Measurements from ENCODE around the gene RPS27A.
A peak's percentile ranks its signal among the peaks of the same experiment; 100 is the strongest.

The RPS27A gene

GRCh38 chr2:55229221-55229620 lies 3.3 kb upstream of the RPS27A start:
- H3K4me2 ChIP-seq (ENCODE audit: low read length): no peak overlapping the region
- peaks cover 14% of the 10 kb centered on the region for H3K36me3 ChIP-seq (replicated peaks; ENCODE audit: low read depth, low read length)
- no peak overlapping the region for H3K9ac ChIP-seq (ENCODE audit: low read length)
- peaks cover 6% of the 10 kb centered on the region; the same call in 1 of the 2 replicates for H4K20me1 ChIP-seq (ENCODE audit: insufficient read depth, low read length)
- no peaks in the 10 kb centered on the region for H3K9me3 ChIP-seq (ENCODE audit: insufficient read depth, low read length)
- peaks cover 41% of the 10 kb centered on the region for H3K79me2 ChIP-seq (ENCODE audit: low read length)
- H3K4me3 ChIP-seq (ENCODE audit: low read length): no peak overlapping the region
- peaks cover 12% of the 10 kb centered on the region for H3K4me1 ChIP-seq (ENCODE audit: low read length)
- H2AFZ ChIP-seq (ENCODE audit: low read depth, low read length): no peak overlapping the region
- H3K27ac ChIP-seq (ENCODE audit: low read length): no peak overlapping the region
- TF ChIP-seq CTCF (IDR thresholded peaks at IDR 0.05; ENCODE audit: low read depth, low read length): no peak
- TF ChIP-seq EZH2phosphoT487 (IDR thresholded peaks at IDR 0.05; ENCODE audit: low read depth): no peak
- no peaks in the 10 kb centered on the region for H3K27me3 ChIP-seq (ENCODE audit: low read depth, low read length)

DNA sequence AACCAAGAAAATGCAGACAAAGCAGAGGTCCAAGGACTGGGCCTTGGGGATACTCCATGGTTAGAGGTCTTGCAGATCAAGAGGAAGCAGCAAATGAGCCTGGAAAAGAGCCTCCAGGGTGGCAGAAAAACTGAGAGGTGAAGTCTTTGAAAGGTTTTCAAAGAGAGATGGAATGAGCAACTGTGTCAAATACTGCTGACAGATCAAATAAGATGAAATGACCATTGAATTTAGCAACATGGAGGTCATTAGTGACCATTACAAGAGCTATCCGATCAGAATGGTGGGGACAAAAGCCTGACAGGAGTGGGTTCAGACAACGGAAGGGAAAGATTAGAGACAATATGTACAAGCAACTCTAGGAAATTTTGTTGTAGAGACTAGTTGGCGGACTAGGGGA lies 1.9 kb upstream of the RPS27A start:
- Histone ChIP-seq H3K4me3 (ENCODE audit: low read length) (no peak overlapping the region), H4K20me1 (ENCODE audit: insufficient read depth, low read length) (peaks cover 11% of the 10 kb centered on the region; the same call in 1 of the 2 replicates), H3K27me3 (ENCODE audit: low read depth, low read length) (no peaks in the 10 kb centered on the region), H3K36me3 (replicated peaks; ENCODE audit: low read depth, low read length) (peaks cover 27% of the 10 kb centered on the region), H3K4me1 (ENCODE audit: low read length) (peaks cover 20% of the 10 kb centered on the region), H3K4me2 (ENCODE audit: low read length) (no peak overlapping the region), H3K79me2 (ENCODE audit: low read length) (peaks cover 53% of the 10 kb centered on the region), H3K9ac (ENCODE audit: low read length) (no peak overlapping the region), H3K27ac (ENCODE audit: low read length) (no peak overlapping the region), H2AFZ (ENCODE audit: low read depth, low read length) (no peak overlapping the region), H3K9me3 (ENCODE audit: insufficient read depth, low read length) (no peaks in the 10 kb centered on the region)
- TF ChIP-seq CTCF (IDR thresholded peaks at IDR 0.05; ENCODE audit: low read depth, low read length) (no peak), EZH2phosphoT487 (IDR thresholded peaks at IDR 0.05; ENCODE audit: low read depth) (no peak)

DNA sequence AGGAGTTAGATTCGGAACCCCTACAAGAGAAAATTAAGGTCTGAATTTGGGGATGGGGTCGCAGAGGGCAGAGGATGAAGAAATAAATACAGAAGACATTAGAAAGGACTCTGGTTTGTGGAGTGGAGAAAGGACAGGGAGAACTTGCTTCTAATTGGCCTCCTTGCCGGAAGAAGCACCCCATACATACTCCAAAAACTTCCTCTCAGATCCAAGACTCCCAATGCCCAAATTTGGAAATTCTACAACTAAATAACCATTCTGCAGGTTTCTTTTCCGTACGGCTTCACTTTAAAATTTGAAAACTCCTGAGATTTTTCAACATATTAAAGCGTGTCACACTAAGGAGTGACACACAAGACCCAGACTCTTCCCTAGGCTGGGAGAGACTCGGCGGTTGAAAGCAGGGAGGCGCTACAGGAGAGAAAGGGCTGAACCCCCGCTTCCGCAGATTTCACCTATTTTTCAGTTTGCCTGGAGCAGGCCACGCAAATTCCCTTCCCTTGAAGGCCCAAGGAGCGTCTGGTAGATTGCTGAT lies 873 bp upstream of the RPS27A start:
- TF ChIP-seq CTCF (IDR thresholded peaks at IDR 0.05; ENCODE audit: low read depth, low read length) (no peak), EZH2phosphoT487 (IDR thresholded peaks at IDR 0.05; ENCODE audit: low read depth) (no peak)
- H3K9ac ChIP-seq (ENCODE audit: low read length): peak overlapping the region; percentile 99
- peaks cover 37% of the 10 kb centered on the region for H3K36me3 ChIP-seq (replicated peaks; ENCODE audit: low read depth, low read length)
- H3K27ac ChIP-seq (ENCODE audit: low read length): peak overlapping the region; percentile 85
- H3K9me3 ChIP-seq (ENCODE audit: insufficient read depth, low read length): no peaks in the 10 kb centered on the region
- peak overlapping the region; percentile 96 for H3K4me2 ChIP-seq (ENCODE audit: low read length)
- H2AFZ ChIP-seq (ENCODE audit: low read depth, low read length): peak overlapping the region; percentile 96
- peaks cover 11% of the 10 kb centered on the region; the same call in 1 of the 2 replicates for H4K20me1 ChIP-seq (ENCODE audit: insufficient read depth, low read length)
- H3K4me3 ChIP-seq (ENCODE audit: low read length): peak overlapping the region; percentile 88
- peaks cover 20% of the 10 kb centered on the region for H3K4me1 ChIP-seq (ENCODE audit: low read length)
- H3K27me3 ChIP-seq (ENCODE audit: low read depth, low read length): no peaks in the 10 kb centered on the region
- peaks cover 53% of the 10 kb centered on the region for H3K79me2 ChIP-seq (ENCODE audit: low read length)

DNA sequence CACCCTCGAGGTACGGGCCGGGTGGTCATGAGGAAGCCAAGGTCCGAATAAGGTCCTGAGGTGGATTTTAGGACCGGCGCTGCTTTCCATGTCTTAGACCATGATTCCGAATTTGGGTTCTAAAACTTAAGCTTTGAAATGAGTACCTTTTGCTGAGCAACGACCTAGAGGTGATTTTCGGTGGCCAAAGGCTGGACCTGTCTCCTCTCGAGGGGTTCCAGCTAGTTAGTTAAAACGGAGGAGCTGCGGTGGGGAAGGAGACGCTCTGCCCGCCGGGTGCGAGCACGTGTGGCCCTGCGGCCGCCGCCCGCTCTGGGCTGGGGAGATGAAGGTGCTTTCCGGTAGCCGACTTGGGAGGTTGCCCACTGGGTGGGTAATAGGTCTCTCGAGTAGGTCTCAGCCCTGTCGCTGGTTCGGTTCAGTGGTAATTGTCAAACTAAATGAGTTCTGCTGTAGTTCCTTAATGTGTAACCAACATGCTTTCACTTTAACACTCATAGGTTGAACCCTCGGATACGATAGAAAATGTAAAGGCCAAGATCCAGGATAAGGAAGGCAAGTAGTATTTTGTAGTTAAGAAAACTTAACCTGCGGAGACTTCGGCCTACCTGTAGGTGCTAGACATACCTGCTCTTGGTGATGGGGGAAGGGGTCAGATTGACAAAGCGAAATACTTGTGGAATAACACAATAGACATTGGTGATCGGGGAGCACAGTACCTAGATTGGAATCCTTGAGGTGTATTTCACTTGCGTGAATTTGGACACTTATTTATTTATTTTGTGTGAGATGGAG lies 572 bp downstream of the RPS27A start:
- peaks cover 53% of the 10 kb centered on the region for H3K79me2 ChIP-seq (ENCODE audit: low read length)
- H3K9ac ChIP-seq (ENCODE audit: low read length): peak overlapping the region; percentile 99
- H3K4me2 ChIP-seq (ENCODE audit: low read length): peak overlapping the region; percentile 84
- H3K27me3 ChIP-seq (ENCODE audit: low read depth, low read length): no peaks in the 10 kb centered on the region
- H2AFZ ChIP-seq (ENCODE audit: low read depth, low read length): no peak overlapping the region
- H3K27ac ChIP-seq (ENCODE audit: low read length): peak overlapping the region; percentile 85
- peaks cover 44% of the 10 kb centered on the region for H3K36me3 ChIP-seq (replicated peaks; ENCODE audit: low read depth, low read length)
- no peaks in the 10 kb centered on the region for H3K9me3 ChIP-seq (ENCODE audit: insufficient read depth, low read length)
- H3K4me1 ChIP-seq (ENCODE audit: low read length): peaks cover 20% of the 10 kb centered on the region
- TF ChIP-seq CTCF (IDR thresholded peaks at IDR 0.05; ENCODE audit: low read depth, low read length): no peak
- no peak for TF ChIP-seq EZH2phosphoT487 (IDR thresholded peaks at IDR 0.05; ENCODE audit: low read depth)
- peaks cover 11% of the 10 kb centered on the region; the same call in 1 of the 2 replicates for H4K20me1 ChIP-seq (ENCODE audit: insufficient read depth, low read length)
- H3K4me3 ChIP-seq (ENCODE audit: low read length): peak overlapping the region; percentile 88

All from OCI-LY3 (cell line).